K562 (cell line): ENCODE results near the gene TESK2. TPM values are rescaled to one million over a fixed set of nuclear protein-coding genes. Genes with fewer than 3 reads are reported as not detected.

Source experiments
- ATAC-seq: fragments of 200-7000 bp; cut with Tn5 transposase; 3 replicates; pipeline ENCODE4 v1.9.1; 2020; ENCODE audit warnings: moderate library complexity
- BruUV-seq: library from RNA; stranded (reverse); fragments of 400-500 nt; replicated peaks from 2 replicates; lab custom pipeline; 2021; lab: Mats Ljungman, UMichigan
- CTCF ChIA-PET: fragments of 300-600 bp; formaldehyde crosslinking; extraction: SDS; loops from one replicate; lab custom pipeline; 2021; ENCODE audit warnings: low intra/inter-chr PET ratio; lab: Yijun Ruan, JAX
- POLR2A ChIA-PET: fragments of 300-600, 350-650 bp; sonication (Branson Sonifier 250); formaldehyde crosslinking; extraction: SDS; loops from one replicate; lab custom pipeline; 2021; ENCODE audit warnings: antibody characterized with exemption, inconsistent platforms; lab: Yijun Ruan, JAX
- DNase-seq, 4 experiments: peaks; one replicate each; pipeline versions ENCODE4 v3.0.0 to v3.0.0-alpha.2; 2011 to 2018; ENCODE audit warnings: low spot score in 3 of 4, mixed read lengths in 3 of 4; ENCODE audit errors: extremely low read depth in 1 of 4
- FAIRE-seq: peaks from 2 replicates; lab custom pipeline; 2011; peaks lifted over from hg19 to GRCh38; lab: Jason Lieb, UNC
- H2AFZ ChIP-seq: 2 replicates; pipeline ENCODE4 v1.6.0; 2011; ENCODE audit warnings: low read depth, low read length, control low read depth, inconsistent platforms
- H3K27ac ChIP-seq: fragments of 200-600 bp; 3 replicates; pipeline ENCODE4 v1.8.0; 2011; ENCODE audit warnings: low read depth, mild to moderate bottlenecking, control low read depth, inconsistent platforms, low read length, moderate library complexity, mixed read lengths; ENCODE audit errors: extremely low read depth
- H3K27me3 ChIP-seq, 2 experiments: fragments of 300-600 bp in 1 of 2; 2 replicates in 1 of 2; 3 replicates in 1 of 2; pipeline versions ENCODE4 v1.6.0 to v1.8.0; 2011; ENCODE audit warnings: inconsistent platforms in 2 of 2, low read length in 2 of 2, mild to moderate bottlenecking in 1 of 2, mixed read lengths in 1 of 2, moderate library complexity in 1 of 2; ENCODE audit not compliant: control insufficient read depth in 2 of 2, insufficient read depth in 2 of 2
- H3K36me3 ChIP-seq: fragments of 300-600 bp; 3 replicates; pipeline ENCODE4 v1.8.0; 2011; ENCODE audit warnings: mild to moderate bottlenecking, low read length, inconsistent platforms; ENCODE audit not compliant: control insufficient read depth, insufficient read depth
- H3K4me1 ChIP-seq, 2 experiments: fragments of 200-600 bp in 1 of 2; replicated peaks in 1 of 2; 2 replicates in 1 of 2; 3 replicates in 1 of 2; pipeline versions ENCODE4 v1.5.1 to v1.8.0; 2011; ENCODE audit warnings: inconsistent platforms in 2 of 2, low read length in 2 of 2, mild to moderate bottlenecking in 1 of 2, mixed read lengths in 1 of 2, moderate library complexity in 1 of 2; ENCODE audit not compliant: control insufficient read depth in 2 of 2, insufficient read depth in 2 of 2
- H3K4me2 ChIP-seq: 2 replicates; pipeline ENCODE4 v1.6.1; 2011; ENCODE audit warnings: low read length, control low read depth, inconsistent platforms, mixed read lengths; ENCODE audit not compliant: insufficient read depth
- H3K4me3 ChIP-seq: fragments of 200-600 bp; sonication (generic), shearing (Covaris generic); 2 replicates; pipeline ENCODE4 v1.5.1; 2016; ENCODE audit warnings: control low read depth, inconsistent platforms
- H3K79me2 ChIP-seq: fragments of 200-600 bp; 3 replicates; pipeline ENCODE4 v1.8.0; 2011; ENCODE audit warnings: low read length, inconsistent platforms; ENCODE audit not compliant: control insufficient read depth, insufficient read depth
- H3K9ac ChIP-seq, 2 experiments: 2 replicates each; pipeline versions ENCODE4 v1.6.0 to v1.6.1; 2011; ENCODE audit warnings: low read depth in 2 of 2, low read length in 2 of 2, control low read depth in 1 of 2, inconsistent platforms in 1 of 2, mild to moderate bottlenecking in 1 of 2, mixed read lengths in 1 of 2; ENCODE audit not compliant: insufficient read depth in 1 of 2
- H3K9me1 ChIP-seq: one replicate; pipeline ENCODE4 v1.6.0; 2011; ENCODE audit warnings: inconsistent platforms, mild to moderate bottlenecking, low read length, moderate library complexity; ENCODE audit not compliant: control insufficient read depth, insufficient read depth
- H3K9me3 ChIP-seq: replicated peaks from 2 replicates; pipeline ENCODE4 v1.5.1; 2011; ENCODE audit warnings: low read depth, low read length, inconsistent platforms; ENCODE audit not compliant: control insufficient read depth, insufficient read depth
- H4K20me1 ChIP-seq: replicated peaks from 2 replicates; pipeline ENCODE4 v1.6.1; 2011; ENCODE audit warnings: low read length, inconsistent platforms, mixed read lengths; ENCODE audit not compliant: control insufficient read depth, insufficient read depth
- MAFG ChIP-seq: fragments of 450-650 bp; conservative IDR thresholded peaks from 2 replicates; pipeline ENCODE4 v1.6.1; 2016; ENCODE audit warnings: missing genetic modification characterization, missing compliant biosample characterization
- SPI1 ChIP-seq: IDR thresholded peaks from 2 replicates; pipeline ENCODE4 v1.6.1; 2011; ENCODE audit warnings: low read depth, low read length, control low read depth, borderline replicate concordance
- ZNF316 ChIP-seq: fragments of 450-650 bp; IDR thresholded peaks from 2 replicates; pipeline ENCODE4 v1.6.1; 2016
- WGBS: fragments of 100-300 bp; shearing (Covaris generic); methylation state at CpG from one replicate; pipeline ENCODE4 v1.1.6; 2016; ENCODE audit warnings: low coverage, mixed read lengths; ENCODE audit not compliant: insufficient coverage; ENCODE audit errors: missing lambda C conversion rate; 5-methylcytosine and 5-hydroxymethylcytosine counted together
- in situ Hi-C: fragments of 300-500 bp; cut with MboI; formaldehyde crosslinking; loops from 4 replicates; pipeline ENCODE4 v1.15.0; 2018; ENCODE audit warnings: inconsistent platforms, mixed read lengths
- intact Hi-C: fragments of 100-400 bp; cut with micrococcal nuclease; formaldehyde crosslinking; loops from 2 replicates; pipeline ENCODE4 v1.14.2; 2022
- polyA plus RNA-seq, 8 experiments: library from polyadenylated mRNA; depleted of rRNA in 4 of 8; stranded (reverse) in 5 of 8; unstranded in 3 of 8; fragments of >200 nt; fragmentation: Nextera tagmentation in 2 of 8; fragmentation: Illumina TruSeq in 1 of 8; extraction: Ambion mirVana in 2 of 8; extraction: Trizol in 1 of 8; gene quantifications; 2 replicates each; pipeline versions ENCODE4 v1.2.1 to v1.2.3, GENCODE V29; 2011 to 2014; ENCODE audit warnings: inconsistent platforms in 1 of 8, missing spikeins in 1 of 8
- total RNA-seq, 7 experiments: library from RNA; depleted of rRNA in 6 of 7; stranded (reverse); fragments of >200 nt in 6 of 7; fragmentation: Illumina TruSeq in 2 of 7; extraction: Trizol in 2 of 7; gene quantifications; 2 replicates each; pipeline versions ENCODE4 v1.2.1 to v1.2.3, GENCODE V29; 2011 to 2021; ENCODE audit warnings: low replicate concordance in 1 of 7
- TF ChIP-seq, protein P1 (sequence below): fragments of 450-650 bp; formaldehyde crosslinking; IDR thresholded peaks from 2 replicates; pipeline ENCODE4 v1.4.0; 2022; ENCODE audit warnings: missing genetic modification characterization

The TESK2 gene
- total and polyA plus RNA-seq, 9 of the 15 experiments (the other 6 are each of a cell fraction or from before 2014, with no cell fraction given): 1.6 to 5.3 (median 3.7) TPM

DNA sequence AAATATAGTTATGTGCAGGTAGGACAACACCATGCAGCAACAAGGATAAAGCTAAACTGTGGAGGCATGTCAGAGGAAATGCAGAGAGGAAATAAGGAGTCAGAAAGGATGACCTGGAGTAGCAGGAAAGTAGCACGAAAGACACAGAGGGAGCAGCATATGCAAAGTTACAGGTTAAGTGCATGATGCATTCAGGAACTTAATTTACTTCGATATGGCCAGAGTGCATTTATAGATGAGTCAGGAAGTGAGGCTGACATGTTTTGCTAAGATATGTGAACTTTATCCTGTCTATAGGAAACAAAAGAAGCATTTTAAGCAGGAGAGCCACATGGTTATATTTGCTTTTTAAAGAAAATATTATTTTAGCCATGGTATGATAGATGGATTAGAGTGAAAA, 135.3 kb downstream of the TESK2 start:
- WGBS: 22% methylated on average over 2 of the region's 2 CpGs
- ChIA-PET POLR2A (interaction anchor here (0.9 to 15.6 kb wide), 5 partner anchors 10 to 166 kb away, joined by 3 to 226 read pairs (median 6); partner anchors contain the start of genes MUTYH, PRDX1 and TOE1), CTCF (interaction anchor here (0.6 kb wide), 1 partner anchor 94 kb away, joined by 3 read pairs; no protein-coding TSS in a partner anchor)
- no peak overlapping the region for H3K4me2 ChIP-seq
- DNase-seq (no peak), FAIRE-seq (no peak), ATAC-seq (no peak)
- no peak overlapping the region for H3K27ac ChIP-seq
- BruUV-seq: no TSS peak
- H3K4me1 ChIP-seq: peaks cover 4 to 8% of the 10 kb centered on the region in 2 experiments; a peak in 3 of 5 replicates
- TF ChIP-seq, protein P1, sequence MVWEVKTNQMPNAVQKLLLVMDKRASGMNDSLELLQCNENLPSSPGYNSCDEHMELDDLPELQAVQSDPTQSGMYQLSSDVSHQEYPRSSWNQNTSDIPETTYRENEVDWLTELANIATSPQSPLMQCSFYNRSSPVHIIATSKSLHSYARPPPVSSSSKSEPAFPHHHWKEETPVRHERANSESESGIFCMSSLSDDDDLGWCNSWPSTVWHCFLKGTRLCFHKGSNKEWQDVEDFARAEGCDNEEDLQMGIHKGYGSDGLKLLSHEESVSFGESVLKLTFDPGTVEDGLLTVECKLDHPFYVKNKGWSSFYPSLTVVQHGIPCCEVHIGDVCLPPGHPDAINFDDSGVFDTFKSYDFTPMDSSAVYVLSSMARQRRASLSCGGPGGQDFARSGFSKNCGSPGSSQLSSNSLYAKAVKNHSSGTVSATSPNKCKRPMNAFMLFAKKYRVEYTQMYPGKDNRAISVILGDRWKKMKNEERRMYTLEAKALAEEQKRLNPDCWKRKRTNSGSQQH (CRISPR knock-in tag): no peak
- 0 out of 2 replicates have a peak, but pooled peaks have one; percentile 3 for TF ChIP-seq ZNF316
- H2AFZ ChIP-seq: peak overlapping the region; percentile 3; the same call in 1 of the 2 replicates
- no peaks in the 10 kb centered on the region for H3K36me3 ChIP-seq
- H3K9me3 ChIP-seq: no peaks in the 10 kb centered on the region
- no peaks in the 10 kb centered on the region for H3K27me3 ChIP-seq
- no peaks in the 10 kb centered on the region for H4K20me1 ChIP-seq
- no peak overlapping the region for H3K9ac ChIP-seq
- no peaks in the 10 kb centered on the region for H3K79me2 ChIP-seq
- intact Hi-C loops (no loop called here), in situ Hi-C loops (loop anchor here (5.0 kb wide), 1 partner anchor 217 kb away; no protein-coding TSS in a partner anchor)
- no peaks in the 10 kb centered on the region for H3K9me1 ChIP-seq
- H3K4me3 ChIP-seq: no peak overlapping the region

DNA sequence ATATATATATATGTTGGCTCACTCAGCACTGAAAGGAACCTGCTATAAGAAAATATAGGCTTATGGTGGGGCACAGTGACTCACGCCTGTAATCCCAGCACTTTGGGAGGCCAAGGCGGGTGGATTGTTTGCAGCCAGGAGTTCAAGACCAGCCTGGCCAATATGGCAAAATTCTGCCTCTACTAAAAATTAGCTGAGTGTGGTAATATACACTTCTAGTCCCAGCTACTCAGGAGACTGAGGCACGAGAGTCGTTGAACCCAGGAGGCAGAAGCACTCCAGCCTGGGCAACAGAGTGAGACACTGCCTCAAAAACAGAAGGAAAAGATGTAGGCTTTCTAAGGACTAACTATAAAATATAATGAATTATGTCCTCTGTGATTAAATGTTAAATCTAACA, 136.1 kb downstream of the TESK2 start:
- ChIA-PET POLR2A (interaction anchor here (0.7 to 15.6 kb wide), 4 partner anchors 10 to 54 kb away, joined by 3 to 226 read pairs (median 4); partner anchors contain the start of genes MUTYH and TOE1), CTCF (no interaction called here)
- in situ Hi-C loops (loop anchor here (5.0 kb wide), 1 partner anchor 217 kb away; no protein-coding TSS in a partner anchor), intact Hi-C loops (no loop called here)
- no peak for FAIRE-seq
- H3K4me1 ChIP-seq: peaks cover 4 to 5% of the 10 kb centered on the region in 2 experiments; a peak in 3 of 5 replicates
- H3K9me1 ChIP-seq: no peaks in the 10 kb centered on the region
- no peaks in the 10 kb centered on the region for H3K9me3 ChIP-seq
- BruUV-seq: no TSS peak
- no peaks in the 10 kb centered on the region for H3K27me3 ChIP-seq
- no peaks in the 10 kb centered on the region for H3K36me3 ChIP-seq
- no peak overlapping the region for H3K4me3 ChIP-seq
- H3K27ac ChIP-seq: no peak overlapping the region
- no peak overlapping the region for H2AFZ ChIP-seq
- no peak overlapping the region for H3K9ac ChIP-seq
- no peak overlapping the region for H3K4me2 ChIP-seq
- DNase-seq: no peak
- WGBS: 62% methylated on average over 4 of the region's 4 CpGs
- no peak for ATAC-seq
- no peaks in the 10 kb centered on the region for H4K20me1 ChIP-seq
- TF ChIP-seq MAFG (0 out of 2 replicates have a peak, but pooled peaks have one; percentile 5), SPI1 (no peak), ZNF316 (peak; percentile 57; the same call in 1 of the 2 replicates)
- no peaks in the 10 kb centered on the region for H3K79me2 ChIP-seq
